IgD-negative memory B cell (primary cell): ENCODE results near the gene RUBCN. TPM values are rescaled to one million over a fixed set of nuclear protein-coding genes. Genes with fewer than 3 reads are reported as not detected.
A peak's percentile ranks its signal among the peaks of the same experiment; 100 is the strongest.

ENCODE experiments used
- H3K27ac Mint-ChIP-seq, 3 donors: one replicate each; pipeline ENCODE4 v1.8.0; 2020 to 2022; ENCODE audit warnings: mild to moderate bottlenecking in 3 of 3, mixed read lengths in 3 of 3, moderate library complexity in 1 of 3
- H3K27me3 Mint-ChIP-seq: one replicate; pipeline ENCODE4 v1.8.0; 2021; ENCODE audit warnings: mixed read lengths
- H3K36me3 Mint-ChIP-seq: one replicate; pipeline ENCODE4 v1.8.0; 2020; ENCODE audit warnings: mild to moderate bottlenecking, mixed read lengths
- H3K4me1 Mint-ChIP-seq, 3 donors: one replicate each; pipeline ENCODE4 v1.8.0; 2020 to 2022; ENCODE audit warnings: mixed read lengths in 3 of 3, mild to moderate bottlenecking in 1 of 3
- H3K4me3 Mint-ChIP-seq, 4 donors: one replicate each; pipeline ENCODE4 v1.8.0; 2020 to 2022; ENCODE audit warnings: mild to moderate bottlenecking in 4 of 4, mixed read lengths in 4 of 4, moderate library complexity in 3 of 4
- H3K9me3 Mint-ChIP-seq, 3 donors: one replicate each; pipeline ENCODE4 v1.8.0; 2020 to 2021; ENCODE audit warnings: mixed read lengths in 3 of 3, mild to moderate bottlenecking in 1 of 3
- polyA plus RNA-seq: library from polyadenylated mRNA; unstranded; fragments of 300-500 nt; fragmentation: Illumina TruSeq; gene quantifications from one replicate; pipeline ENCODE4 v1.2.3, GENCODE V29; 2021

Gene RUBCN
- 46.5 TPM for polyA plus RNA-seq

GRCh38 chr3:197736491-197737318 is at the start of gene RUBCN:
TSS of gene RUBCN (minus strand) at chr3:197736904. CDS start at chr3:197736719, 185 bp downstream.
- H3K9me3 Mint-ChIP-seq: no peaks in the 10 kb centered on the region
- peaks cover 23 to 45% (median 36%) of the 10 kb centered on the region in 3 donors for H3K4me1 Mint-ChIP-seq
- H3K36me3 Mint-ChIP-seq: no peaks in the 10 kb centered on the region
- H3K4me3 Mint-ChIP-seq: peak within 1 kb of the TSS; percentile 83 to 98 (median 96)
- no peaks in the 10 kb centered on the region for H3K27me3 Mint-ChIP-seq
- H3K27ac Mint-ChIP-seq: peak within 1 kb of the TSS; percentile 94 to 98 (median 98)

GRCh38 chr3:197784019-197784585 is 47.4 kb upstream of the RUBCN start:
- Mint-ChIP-seq H3K4me1 (peaks cover 29 to 33% (median 33%) of the 10 kb centered on the region in 3 donors), H3K36me3 (peaks cover 4% of the 10 kb centered on the region), H3K27me3 (no peaks in the 10 kb centered on the region), H3K4me3 (peak overlapping the region in 3 of 4 donors; percentile 65 to 75 (median 66)), H3K27ac (peak overlapping the region; percentile 78 to 94 (median 86)), H3K9me3 (no peaks in the 10 kb centered on the region)

- peak overlapping the region; percentile 50 to 94 (median 66) for H3K27ac Mint-ChIP-seq
- H3K27me3 Mint-ChIP-seq: no peaks in the 10 kb centered on the region
- no peaks in the 10 kb centered on the region for H3K9me3 Mint-ChIP-seq
- H3K4me3 Mint-ChIP-seq: peak overlapping the region in 3 of 4 donors; percentile 25 to 85 (median 77)
- H3K36me3 Mint-ChIP-seq: peaks cover 6% of the 10 kb centered on the region
- H3K4me1 Mint-ChIP-seq: peaks cover 25 to 30% (median 28%) of the 10 kb centered on the region in 3 donors
Observed at GRCh38 chr3:197782230-197782629, 45.5 kb upstream of the RUBCN start.

- Mint-ChIP-seq H3K9me3 (no peaks in the 10 kb centered on the region), H3K27ac (no peak overlapping the region), H3K4me3 (no peak overlapping the region), H3K36me3 (peaks cover 10% of the 10 kb centered on the region), H3K4me1 (peaks cover 17 to 22% (median 19%) of the 10 kb centered on the region in 3 donors), H3K27me3 (no peaks in the 10 kb centered on the region)
Observed at GRCh38 chr3:197775317-197775716, 38.6 kb upstream of the RUBCN start.

- Mint-ChIP-seq H3K36me3 (peaks cover 4% of the 10 kb centered on the region), H3K4me1 (peaks cover 0 to 2% (median 0%) of the 10 kb centered on the region in 3 donors), H3K9me3 (no peaks in the 10 kb centered on the region), H3K27me3 (no peaks in the 10 kb centered on the region), H3K27ac (no peak overlapping the region), H3K4me3 (no peak overlapping the region)
Observed at GRCh38 chr3:197761784-197762183, 25.1 kb upstream of the RUBCN start.

GRCh38 chr3:197758512-197758911 is 21.8 kb upstream of the RUBCN start:
- no peak overlapping the region for H3K27ac Mint-ChIP-seq
- H3K4me3 Mint-ChIP-seq: no peak overlapping the region
- H3K9me3 Mint-ChIP-seq: no peaks in the 10 kb centered on the region
- no peaks in the 10 kb centered on the region for H3K27me3 Mint-ChIP-seq
- peaks cover 13 to 20% (median 14%) of the 10 kb centered on the region in 3 donors for H3K4me1 Mint-ChIP-seq
- no peaks in the 10 kb centered on the region for H3K36me3 Mint-ChIP-seq

GRCh38 chr3:197756704-197757103 is 20.0 kb upstream of the RUBCN start:
- H3K4me3 Mint-ChIP-seq: no peak overlapping the region
- H3K27ac Mint-ChIP-seq: no peak overlapping the region
- no peaks in the 10 kb centered on the region for H3K27me3 Mint-ChIP-seq
- H3K36me3 Mint-ChIP-seq: no peaks in the 10 kb centered on the region
- peaks cover 26 to 33% (median 26%) of the 10 kb centered on the region in 3 donors for H3K4me1 Mint-ChIP-seq
- no peaks in the 10 kb centered on the region for H3K9me3 Mint-ChIP-seq

GRCh38 chr3:197753263-197753662 is 16.6 kb upstream of the RUBCN start:
- Mint-ChIP-seq H3K27me3 (no peaks in the 10 kb centered on the region), H3K4me1 (peaks cover 31 to 42% (median 38%) of the 10 kb centered on the region in 3 donors), H3K36me3 (no peaks in the 10 kb centered on the region), H3K27ac (peak overlapping the region in 1 of 3 donors; percentile 8), H3K4me3 (peak overlapping the region in 1 of 4 donors; percentile 77), H3K9me3 (no peaks in the 10 kb centered on the region)

- peak overlapping the region; percentile 74 to 91 (median 85) for H3K27ac Mint-ChIP-seq
- H3K4me1 Mint-ChIP-seq: peaks cover 31 to 42% (median 38%) of the 10 kb centered on the region in 3 donors
- no peaks in the 10 kb centered on the region for H3K27me3 Mint-ChIP-seq
- no peaks in the 10 kb centered on the region for H3K9me3 Mint-ChIP-seq
- H3K4me3 Mint-ChIP-seq: peak overlapping the region; percentile 69 to 88 (median 79)
- H3K36me3 Mint-ChIP-seq: no peaks in the 10 kb centered on the region
Observed at GRCh38 chr3:197752107-197752506, 15.4 kb upstream of the RUBCN start.

GRCh38 chr3:197750858-197751737 is 14.4 kb upstream of the RUBCN start:
- Mint-ChIP-seq H3K27me3 (no peaks in the 10 kb centered on the region), H3K4me1 (peaks cover 28 to 34% (median 33%) of the 10 kb centered on the region in 3 donors), H3K4me3 (peak overlapping the region; percentile 91 to 95 (median 95)), H3K9me3 (no peaks in the 10 kb centered on the region), H3K36me3 (no peaks in the 10 kb centered on the region), H3K27ac (peak overlapping the region; percentile 91 to 97 (median 92))

- H3K9me3 Mint-ChIP-seq: no peaks in the 10 kb centered on the region
- peaks cover 25 to 32% (median 31%) of the 10 kb centered on the region in 3 donors for H3K4me1 Mint-ChIP-seq
- no peaks in the 10 kb centered on the region for H3K36me3 Mint-ChIP-seq
- H3K4me3 Mint-ChIP-seq: peak overlapping the region; percentile 91 to 95 (median 95)
- H3K27me3 Mint-ChIP-seq: no peaks in the 10 kb centered on the region
- H3K27ac Mint-ChIP-seq: peak overlapping the region; percentile 91 to 97 (median 92)
Observed at GRCh38 chr3:197750396-197750831, 13.7 kb upstream of the RUBCN start.

- Mint-ChIP-seq H3K4me3 (peak within 1 kb of the TSS; percentile 91 to 97 (median 95)), H3K4me1 (peaks cover 22 to 29% (median 28%) of the 10 kb centered on the region in 3 donors), H3K27me3 (no peaks in the 10 kb centered on the region), H3K27ac (peak within 1 kb of the TSS; percentile 91 to 97 (median 92)), H3K36me3 (no peaks in the 10 kb centered on the region), H3K9me3 (no peaks in the 10 kb centered on the region)
Observed at GRCh38 chr3:197749601-197750395, 13.1 kb upstream of the RUBCN start, which contains the start of gene FYTTD1. TSS of gene FYTTD1 (plus strand) at chr3:197749883. CDS start at chr3:197749972, 89 bp downstream.

- Mint-ChIP-seq H3K27ac (peak overlapping the region; percentile 91 to 95 (median 92)), H3K36me3 (no peaks in the 10 kb centered on the region), H3K27me3 (no peaks in the 10 kb centered on the region), H3K9me3 (no peaks in the 10 kb centered on the region), H3K4me1 (peaks cover 22 to 28% (median 27%) of the 10 kb centered on the region in 3 donors), H3K4me3 (peak overlapping the region; percentile 91 to 97 (median 94))
Observed at GRCh38 chr3:197749315-197749600, 12.6 kb upstream of the RUBCN start.
